OCI-LY1 (cell line): ENCODE data around the gene FOXD1.

Experiments used
- H2AFZ ChIP-seq: fragments of 200-600 bp; sonication (generic), shearing (Covaris generic); 2 replicates; pipeline ENCODE4 v1.6.0; 2014; ENCODE audit warnings: antibody characterized with exemption, mild to moderate bottlenecking, low read length
- H3F3A ChIP-seq: fragments of 200-600 bp; sonication (generic), shearing (Covaris generic); 2 replicates; pipeline ENCODE4 v1.6.0; 2014; ENCODE audit warnings: mild to moderate bottlenecking, antibody characterized with exemption, low read length, moderate library complexity; ENCODE audit not compliant: insufficient read depth
- H3K27ac ChIP-seq: fragments of 200-600 bp; sonication (generic); 2 replicates; pipeline ENCODE4 v1.5.1; 2014; ENCODE audit warnings: low read length, mixed run types, mild to moderate bottlenecking, low read depth; ENCODE audit not compliant: poor library complexity, severe bottlenecking
- H3K27me3 ChIP-seq: fragments of 200-600 bp; sonication (generic); 2 replicates; pipeline ENCODE4 v1.6.0; 2014; ENCODE audit warnings: antibody characterized with exemption, mild to moderate bottlenecking, low read length, moderate library complexity; ENCODE audit not compliant: insufficient read depth
- H3K36me3 ChIP-seq: fragments of 200-600 bp; sonication (generic); 2 replicates; pipeline ENCODE4 v1.6.1; 2014; ENCODE audit warnings: mild to moderate bottlenecking, antibody characterized with exemption, low read length, moderate library complexity, mixed read lengths; ENCODE audit not compliant: insufficient read depth
- H3K4me1 ChIP-seq: fragments of 200-600 bp; sonication (generic); 2 replicates; pipeline ENCODE4 v1.5.1; 2014; ENCODE audit warnings: mild to moderate bottlenecking, low read length, moderate library complexity; ENCODE audit not compliant: insufficient read depth, severe bottlenecking
- H3K4me2 ChIP-seq: fragments of 200-600 bp; sonication (generic), shearing (Covaris generic); 2 replicates; pipeline ENCODE4 v1.6.1; 2014; ENCODE audit warnings: low read length
- H3K4me3 ChIP-seq: fragments of 200-600 bp; sonication (generic); 2 replicates; pipeline ENCODE4 v1.5.1; 2014; ENCODE audit warnings: low read length, low read depth, mild to moderate bottlenecking, mixed read lengths; ENCODE audit not compliant: poor library complexity, severe bottlenecking
- H3K79me2 ChIP-seq: fragments of 200-600 bp; shearing (Covaris generic); 2 replicates; pipeline ENCODE4 v1.6.1; 2016; ENCODE audit warnings: mixed run types, low read length, mixed read lengths; ENCODE audit not compliant: insufficient read depth
- H3K9ac ChIP-seq: fragments of 200-600 bp; sonication (generic), shearing (Covaris generic); 2 replicates; pipeline ENCODE4 v1.6.1; 2014; ENCODE audit warnings: mild to moderate bottlenecking, low read length, mixed read lengths
- H3K9me2 ChIP-seq: fragments of 200-600 bp; sonication (generic), shearing (Covaris generic); 2 replicates; pipeline ENCODE4 v1.6.1; 2014; ENCODE audit warnings: low read depth, mild to moderate bottlenecking, low read length, mixed read lengths
- H3K9me3 ChIP-seq: fragments of 200-600 bp; shearing (Covaris generic); 2 replicates; pipeline ENCODE4 v1.6.1; 2014; ENCODE audit warnings: low read length, mixed read lengths
- H4K20me1 ChIP-seq: fragments of 200-600 bp; sonication (generic), shearing (Covaris generic); 2 replicates; pipeline ENCODE4 v1.6.0; 2016; ENCODE audit warnings: mild to moderate bottlenecking, low read length; ENCODE audit not compliant: insufficient read depth
- EZH2 ChIP-seq: fragments of 200-600 bp; sonication (generic), shearing (Covaris generic); IDR thresholded peaks from 2 replicates; pipeline ENCODE4 v1.8.0; 2017; ENCODE audit warnings: borderline replicate concordance, mixed run types, mild to moderate bottlenecking, antibody characterized with exemption, low read length, moderate library complexity, mixed read lengths
- TF ChIP-seq, protein P1 (sequence below): fragments of 200-600 bp; sonication (generic), shearing (Covaris generic); IDR thresholded peaks from 2 replicates; pipeline ENCODE4 v1.5.1; 2017; ENCODE audit warnings: mild to moderate bottlenecking, antibody characterized with exemption, low read length, moderate library complexity, mixed read lengths

FOXD1 gene

DNA sequence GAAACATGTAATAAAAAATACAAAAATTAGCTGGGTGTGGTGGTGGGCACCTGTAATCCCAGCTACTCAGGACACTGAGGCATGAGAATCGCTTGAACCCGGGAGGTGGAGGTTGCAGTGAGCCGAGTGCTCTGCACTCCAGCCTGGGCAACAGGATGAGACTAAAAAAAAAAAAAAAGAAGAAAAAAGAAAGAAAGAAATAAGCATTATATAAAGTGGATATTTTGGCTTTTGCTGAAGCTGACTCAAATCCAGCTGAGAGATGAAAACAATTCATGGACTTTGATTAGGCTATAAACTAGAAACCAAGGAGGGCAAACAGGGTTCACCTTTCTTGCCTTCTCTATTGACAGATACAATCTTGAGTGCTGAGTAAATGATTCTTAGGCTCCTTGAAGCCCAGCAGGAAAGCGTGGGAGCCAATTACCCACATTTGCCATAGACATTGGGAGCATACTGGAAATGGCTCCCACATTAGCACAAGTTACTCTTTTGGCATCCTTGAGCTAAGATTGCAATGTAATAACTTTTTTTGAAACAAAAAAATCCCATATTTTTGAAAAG is 47.3 kb upstream of the FOXD1 start:
- H4K20me1 ChIP-seq: no peaks in the 10 kb centered on the region; the same call in 1 of the 2 replicates
- no peaks in the 10 kb centered on the region for H3K9me3 ChIP-seq
- H3K4me2 ChIP-seq: no peak overlapping the region
- H3K27me3 ChIP-seq: no peaks in the 10 kb centered on the region
- TF ChIP-seq, protein P1, sequence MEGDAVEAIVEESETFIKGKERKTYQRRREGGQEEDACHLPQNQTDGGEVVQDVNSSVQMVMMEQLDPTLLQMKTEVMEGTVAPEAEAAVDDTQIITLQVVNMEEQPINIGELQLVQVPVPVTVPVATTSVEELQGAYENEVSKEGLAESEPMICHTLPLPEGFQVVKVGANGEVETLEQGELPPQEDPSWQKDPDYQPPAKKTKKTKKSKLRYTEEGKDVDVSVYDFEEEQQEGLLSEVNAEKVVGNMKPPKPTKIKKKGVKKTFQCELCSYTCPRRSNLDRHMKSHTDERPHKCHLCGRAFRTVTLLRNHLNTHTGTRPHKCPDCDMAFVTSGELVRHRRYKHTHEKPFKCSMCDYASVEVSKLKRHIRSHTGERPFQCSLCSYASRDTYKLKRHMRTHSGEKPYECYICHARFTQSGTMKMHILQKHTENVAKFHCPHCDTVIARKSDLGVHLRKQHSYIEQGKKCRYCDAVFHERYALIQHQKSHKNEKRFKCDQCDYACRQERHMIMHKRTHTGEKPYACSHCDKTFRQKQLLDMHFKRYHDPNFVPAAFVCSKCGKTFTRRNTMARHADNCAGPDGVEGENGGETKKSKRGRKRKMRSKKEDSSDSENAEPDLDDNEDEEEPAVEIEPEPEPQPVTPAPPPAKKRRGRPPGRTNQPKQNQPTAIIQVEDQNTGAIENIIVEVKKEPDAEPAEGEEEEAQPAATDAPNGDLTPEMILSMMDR: no peak
- no peak for TF ChIP-seq EZH2
- H3K36me3 ChIP-seq: peaks cover 15% of the 10 kb centered on the region
- H3K4me1 ChIP-seq: peaks cover 28% of the 10 kb centered on the region
- no peak overlapping the region for H3K9ac ChIP-seq
- no peak overlapping the region for H2AFZ ChIP-seq
- no peak overlapping the region for H3K4me3 ChIP-seq
- H3K79me2 ChIP-seq: peaks cover 26% of the 10 kb centered on the region
- H3K27ac ChIP-seq: no peak overlapping the region
- H3F3A ChIP-seq: no peaks in the 10 kb centered on the region
- no peaks in the 10 kb centered on the region for H3K9me2 ChIP-seq

DNA sequence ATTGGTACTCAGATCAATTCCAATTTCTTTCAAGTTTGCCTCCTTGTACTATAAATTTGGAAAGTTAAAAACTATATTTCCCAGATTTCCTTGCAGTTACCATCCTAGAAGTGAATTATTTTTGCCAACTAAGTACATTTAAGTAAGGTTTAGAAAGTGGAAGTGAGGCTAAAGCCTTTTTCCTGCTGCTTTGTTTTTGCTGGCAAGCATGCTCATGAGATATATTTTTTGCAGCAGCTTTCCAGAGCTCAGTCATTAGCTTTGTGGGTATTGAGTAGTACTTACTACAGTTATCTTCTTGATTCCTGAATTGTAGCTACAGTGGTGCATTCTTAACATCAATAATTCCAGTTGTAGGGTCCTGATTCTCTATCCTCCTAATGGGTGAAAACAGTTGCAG is 46.1 kb upstream of the FOXD1 start:
- peaks cover 3% of the 10 kb centered on the region; the same call in 1 of the 2 replicates for H3K36me3 ChIP-seq
- no peaks in the 10 kb centered on the region for H4K20me1 ChIP-seq
- no peaks in the 10 kb centered on the region for H3K9me2 ChIP-seq
- TF ChIP-seq EZH2: no peak
- TF ChIP-seq, protein P1: no peak
- H3K9me3 ChIP-seq: no peaks in the 10 kb centered on the region
- H3K4me3 ChIP-seq: no peak overlapping the region
- H3K27ac ChIP-seq: no peak overlapping the region
- peaks cover 16% of the 10 kb centered on the region for H3K4me1 ChIP-seq
- H3K27me3 ChIP-seq: no peaks in the 10 kb centered on the region
- H3K4me2 ChIP-seq: no peak overlapping the region
- peaks cover 15% of the 10 kb centered on the region for H3K79me2 ChIP-seq
- H3F3A ChIP-seq: no peaks in the 10 kb centered on the region
- H3K9ac ChIP-seq: no peak overlapping the region
- no peak overlapping the region for H2AFZ ChIP-seq

DNA sequence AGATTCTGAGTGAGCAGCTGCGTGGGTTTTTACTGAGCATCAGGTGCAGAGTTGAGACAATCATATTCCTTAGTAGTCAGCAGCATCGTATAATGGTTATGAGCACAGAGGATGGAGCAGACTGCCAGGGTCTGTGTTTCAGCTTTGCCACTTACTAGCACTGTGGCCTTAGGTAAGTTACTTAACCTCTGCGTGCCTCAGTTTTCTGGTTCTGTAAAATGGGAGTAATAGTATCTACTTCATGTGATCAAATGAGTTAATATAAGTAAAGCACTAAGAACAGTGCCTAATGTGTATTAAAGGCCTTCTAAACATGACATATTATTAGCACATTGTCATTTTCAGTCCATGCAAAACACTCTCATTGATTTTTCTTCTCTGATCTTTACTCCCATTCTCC is 44.8 kb upstream of the FOXD1 start:
- H3K79me2 ChIP-seq: peaks cover 2% of the 10 kb centered on the region
- no peak overlapping the region for H2AFZ ChIP-seq
- no peaks in the 10 kb centered on the region for H3K27me3 ChIP-seq
- no peak overlapping the region for H3K9ac ChIP-seq
- no peak overlapping the region for H3K27ac ChIP-seq
- no peaks in the 10 kb centered on the region for H4K20me1 ChIP-seq
- H3K4me3 ChIP-seq: no peak overlapping the region
- H3K9me3 ChIP-seq: no peaks in the 10 kb centered on the region
- TF ChIP-seq, protein P1: no peak
- TF ChIP-seq EZH2: no peak
- no peaks in the 10 kb centered on the region for H3F3A ChIP-seq
- H3K9me2 ChIP-seq: no peaks in the 10 kb centered on the region
- no peaks in the 10 kb centered on the region for H3K36me3 ChIP-seq
- H3K4me2 ChIP-seq: no peak overlapping the region
- peaks cover 11% of the 10 kb centered on the region for H3K4me1 ChIP-seq
